ENCODE measurements around the gene CHPT1.

DNA sequence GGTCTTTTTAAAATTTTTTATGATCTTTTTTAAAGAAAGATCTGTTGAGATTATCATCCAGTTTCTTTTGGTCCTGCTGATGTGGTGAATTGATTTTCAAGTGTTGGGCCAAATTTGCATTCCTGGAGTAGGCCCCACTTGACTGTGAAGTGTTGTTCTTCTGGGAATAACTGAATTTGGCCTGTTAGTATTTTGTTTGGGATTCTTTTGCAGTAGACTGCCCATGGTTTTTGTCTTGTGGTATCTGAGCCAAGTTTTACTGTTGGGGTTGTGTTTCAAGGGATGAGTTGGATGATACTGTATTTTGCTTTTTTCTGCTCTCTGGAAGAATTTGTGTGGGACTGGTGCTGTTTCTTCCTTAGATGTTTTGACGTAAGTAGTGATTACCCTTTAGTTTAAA is 45.8 kb downstream of the CHPT1 start:
- TF ChIP-seq, protein P1, sequence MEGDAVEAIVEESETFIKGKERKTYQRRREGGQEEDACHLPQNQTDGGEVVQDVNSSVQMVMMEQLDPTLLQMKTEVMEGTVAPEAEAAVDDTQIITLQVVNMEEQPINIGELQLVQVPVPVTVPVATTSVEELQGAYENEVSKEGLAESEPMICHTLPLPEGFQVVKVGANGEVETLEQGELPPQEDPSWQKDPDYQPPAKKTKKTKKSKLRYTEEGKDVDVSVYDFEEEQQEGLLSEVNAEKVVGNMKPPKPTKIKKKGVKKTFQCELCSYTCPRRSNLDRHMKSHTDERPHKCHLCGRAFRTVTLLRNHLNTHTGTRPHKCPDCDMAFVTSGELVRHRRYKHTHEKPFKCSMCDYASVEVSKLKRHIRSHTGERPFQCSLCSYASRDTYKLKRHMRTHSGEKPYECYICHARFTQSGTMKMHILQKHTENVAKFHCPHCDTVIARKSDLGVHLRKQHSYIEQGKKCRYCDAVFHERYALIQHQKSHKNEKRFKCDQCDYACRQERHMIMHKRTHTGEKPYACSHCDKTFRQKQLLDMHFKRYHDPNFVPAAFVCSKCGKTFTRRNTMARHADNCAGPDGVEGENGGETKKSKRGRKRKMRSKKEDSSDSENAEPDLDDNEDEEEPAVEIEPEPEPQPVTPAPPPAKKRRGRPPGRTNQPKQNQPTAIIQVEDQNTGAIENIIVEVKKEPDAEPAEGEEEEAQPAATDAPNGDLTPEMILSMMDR (conservative IDR thresholded peaks at IDR 0.05 in 1 of 2, IDR thresholded peaks at IDR 0.05 in 1 of 2; ENCODE audit: low read depth in 1 of 2, low read length in 2 of 2) = no peak
- no peak for TF ChIP-seq EZH2 (IDR thresholded peaks at IDR 0.05; ENCODE audit: low read length, missing control alignments)
